GM21717 (cell line): ENCODE results near the gene OSR1.
"Not testable (repeated sequence)": the region's sequence is repeated elsewhere in the genome, so short reads cannot be mapped to it uniquely, and the experiment has no call there.

Source experiments
- ATAC-seq: cut with Tn5 transposase; IDR thresholded peaks from one replicate; pipeline ENCODE4 v1.9.1; 2021; ENCODE audit warnings: mild to moderate bottlenecking, moderate library complexity; ENCODE audit not compliant: unreplicated experiment

OSR1 gene

DNA sequence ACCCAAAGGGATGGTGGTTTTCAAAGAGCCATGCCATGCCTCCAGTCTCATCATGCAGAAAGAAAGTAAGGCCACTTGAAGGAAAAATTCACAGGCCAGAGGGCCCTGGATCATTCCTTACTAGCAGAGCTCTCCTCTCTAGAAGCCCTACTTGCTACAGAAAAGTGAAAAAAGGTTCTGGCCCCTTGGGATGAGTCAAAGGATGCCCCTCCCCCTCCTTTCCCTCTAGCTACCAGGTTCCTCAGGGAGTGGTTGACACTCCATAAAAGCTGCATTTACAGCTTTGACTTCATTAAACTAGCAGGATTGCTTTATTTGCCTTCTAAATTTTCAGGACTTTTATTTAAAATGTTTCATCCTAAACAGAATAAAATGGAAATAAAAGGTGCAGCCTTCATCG, 21.2 kb downstream of the OSR1 start:
- ATAC-seq, result no peak

DNA sequence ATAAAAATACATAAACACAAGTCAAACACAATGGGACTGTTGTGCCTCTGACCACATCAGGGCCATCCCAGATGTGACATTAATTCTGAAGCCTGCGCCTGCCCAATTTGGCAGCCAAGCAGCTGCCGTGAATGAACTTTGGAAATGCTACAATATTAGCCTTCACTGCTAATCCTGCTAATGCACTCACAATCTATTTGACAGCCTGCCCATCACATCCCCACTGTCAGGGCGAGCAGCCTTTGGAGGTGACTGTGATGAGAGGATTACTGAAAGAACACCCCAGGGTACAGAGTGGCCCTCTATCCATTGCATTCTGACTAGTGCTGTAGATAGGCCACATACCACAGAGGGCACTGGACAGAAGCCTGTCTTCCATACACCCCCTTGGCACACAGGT, 21.6 kb downstream of the OSR1 start:
- ATAC-seq, result no peak

DNA sequence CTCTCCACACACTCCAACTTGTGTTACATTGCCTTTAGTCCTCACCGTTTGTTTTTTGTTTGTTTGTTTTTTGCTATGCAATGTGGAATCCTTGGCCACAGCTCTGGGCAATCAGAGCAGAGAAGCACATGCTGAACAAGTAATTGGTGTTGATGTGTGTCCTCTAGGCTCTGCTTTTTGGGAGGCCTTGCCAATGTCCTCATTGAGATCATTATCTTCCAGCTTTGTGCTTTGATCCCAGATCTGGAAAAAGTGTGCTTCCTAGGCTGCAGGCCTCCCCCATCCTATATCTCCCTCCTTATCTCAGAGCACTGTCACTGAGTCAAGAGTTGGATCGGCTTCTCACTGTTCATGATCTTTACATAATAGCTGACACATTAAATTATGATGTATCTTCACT, 25.9 kb downstream of the OSR1 start:
- no peak for ATAC-seq

DNA sequence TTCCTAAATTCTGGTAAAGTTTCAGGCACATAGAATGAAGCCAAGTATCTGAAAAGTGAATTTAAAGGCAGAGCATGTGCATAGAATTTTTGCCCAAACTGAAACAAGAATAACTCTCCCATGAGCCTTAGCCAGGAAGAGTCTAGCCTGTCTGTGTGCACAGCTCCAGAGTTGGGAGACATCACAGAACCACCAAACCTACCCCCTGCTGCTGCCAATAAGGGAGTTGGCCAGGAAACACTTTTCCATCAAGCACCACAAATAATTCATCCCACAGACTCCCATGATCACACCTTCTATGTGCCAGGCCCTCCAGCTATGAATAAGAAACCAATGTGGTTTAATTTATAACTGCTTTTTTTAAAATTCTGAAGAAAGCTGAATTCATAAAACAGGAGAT, 27.0 kb downstream of the OSR1 start:
- ATAC-seq, result no peak

DNA sequence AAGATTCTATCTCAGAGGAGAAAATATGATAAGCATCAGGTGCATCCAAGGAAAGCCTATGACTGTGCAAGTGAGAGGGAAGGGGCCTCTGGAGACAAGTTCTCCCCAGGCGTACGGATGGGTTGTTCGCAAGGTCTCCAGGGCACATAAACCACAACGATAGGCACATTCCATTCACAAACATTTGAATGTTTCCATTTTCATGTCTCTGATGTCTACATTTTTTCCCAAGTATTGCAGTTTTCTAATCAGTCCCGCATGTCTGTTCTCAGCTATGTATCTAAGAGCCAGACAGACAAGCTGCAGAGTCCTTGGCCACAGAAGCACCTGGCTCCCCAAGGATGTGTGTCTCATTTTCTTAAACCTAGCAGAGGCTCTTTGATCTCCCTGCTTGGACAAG, 28.0 kb downstream of the OSR1 start:
- no peak for ATAC-seq

DNA sequence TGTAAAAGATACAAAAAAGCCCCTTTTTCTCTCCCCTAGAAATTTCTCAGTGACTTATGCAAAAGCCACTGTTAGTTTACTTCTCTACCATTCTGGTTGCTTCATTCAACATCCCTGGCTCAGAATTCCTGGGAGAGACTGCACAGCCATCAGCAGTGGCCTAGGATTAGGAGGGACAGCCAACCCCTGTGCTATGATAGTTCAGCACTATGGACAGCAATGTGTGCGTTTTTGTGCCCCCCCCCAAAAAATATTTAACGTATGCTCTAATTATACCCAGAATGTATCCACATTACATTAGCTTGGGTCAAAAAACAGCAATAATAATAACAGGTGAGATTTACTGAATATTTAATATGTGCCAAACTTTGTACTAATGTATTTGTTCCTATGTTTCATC, 29.0 kb downstream of the OSR1 start:
- no peak for ATAC-seq

DNA sequence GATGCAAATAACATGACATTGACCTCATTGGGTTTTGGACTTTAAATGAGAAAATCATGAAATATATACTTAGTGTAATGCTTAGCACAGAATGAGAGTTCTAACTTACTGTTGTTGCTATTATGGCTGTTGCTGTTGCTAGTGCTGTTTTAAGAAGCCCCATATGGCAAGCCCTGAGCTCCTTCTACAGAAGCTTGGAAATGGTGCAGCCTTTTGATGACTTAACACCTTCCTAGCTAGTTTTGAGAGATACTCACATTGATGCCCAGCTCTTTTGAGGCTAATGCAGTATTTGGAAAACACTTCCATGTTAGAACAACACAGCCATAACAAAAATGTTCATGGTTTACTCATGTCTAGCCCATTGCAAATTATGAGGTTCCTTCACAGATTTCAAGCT, 30.9 kb downstream of the OSR1 start:
- ATAC-seq, result no peak

DNA sequence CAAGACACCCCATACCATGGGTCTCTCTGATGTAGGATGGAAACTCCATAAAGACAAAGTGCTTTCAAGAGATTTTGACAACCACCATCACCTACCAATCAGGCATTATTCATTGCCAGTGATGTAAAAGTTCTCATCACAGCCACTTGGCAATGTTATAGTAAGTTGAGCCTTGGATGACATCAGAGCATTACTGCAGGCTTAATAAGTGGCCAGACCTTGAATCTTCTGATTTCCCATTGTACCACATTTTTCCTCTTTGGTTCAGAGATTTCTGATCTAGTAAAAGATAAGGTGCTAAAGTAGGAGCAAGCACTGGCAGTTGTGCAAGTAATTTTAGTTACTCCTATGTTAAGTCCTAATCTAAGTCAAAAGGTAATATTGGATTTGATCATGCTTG, 36.5 kb downstream of the OSR1 start:
- ATAC-seq, result no peak

DNA sequence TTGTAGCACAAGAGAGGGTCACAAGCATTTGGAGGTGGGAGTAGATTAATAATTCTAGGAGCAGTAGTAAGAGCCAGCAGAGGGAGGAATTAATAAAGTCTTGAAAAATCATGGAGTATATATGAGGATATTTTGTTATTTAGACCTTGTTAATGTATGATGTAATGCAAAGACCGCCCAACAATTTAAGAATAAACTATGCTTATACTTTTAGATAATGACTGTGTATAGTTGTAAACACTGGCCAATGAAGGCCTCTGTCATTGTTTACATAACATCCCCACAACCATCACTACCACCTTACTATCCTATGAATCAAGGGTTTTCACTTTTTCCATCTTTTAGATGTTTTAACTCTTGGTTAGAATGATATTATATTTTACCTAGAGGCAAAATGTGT, 37.6 kb downstream of the OSR1 start:
- no peak for ATAC-seq

DNA sequence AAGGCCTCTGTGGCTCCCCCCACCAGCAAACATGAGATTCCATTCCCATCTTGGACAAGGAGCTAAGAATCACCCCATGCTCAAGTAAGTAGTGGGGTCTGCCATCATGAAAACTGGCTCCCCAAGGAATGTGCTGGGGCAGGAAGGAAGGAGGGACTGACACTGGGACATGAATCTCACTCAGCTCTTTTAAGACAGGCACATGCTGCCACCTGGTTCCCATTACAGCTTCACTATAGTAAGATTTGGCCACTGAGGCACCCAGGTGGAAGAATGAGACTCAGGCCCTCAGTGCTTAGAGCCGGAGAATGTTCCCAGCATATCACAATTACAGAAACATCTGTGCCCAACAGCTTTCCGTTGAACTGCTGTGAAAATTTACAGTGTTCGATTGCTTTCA, 38.7 kb downstream of the OSR1 start:
- ATAC-seq, result no peak

DNA sequence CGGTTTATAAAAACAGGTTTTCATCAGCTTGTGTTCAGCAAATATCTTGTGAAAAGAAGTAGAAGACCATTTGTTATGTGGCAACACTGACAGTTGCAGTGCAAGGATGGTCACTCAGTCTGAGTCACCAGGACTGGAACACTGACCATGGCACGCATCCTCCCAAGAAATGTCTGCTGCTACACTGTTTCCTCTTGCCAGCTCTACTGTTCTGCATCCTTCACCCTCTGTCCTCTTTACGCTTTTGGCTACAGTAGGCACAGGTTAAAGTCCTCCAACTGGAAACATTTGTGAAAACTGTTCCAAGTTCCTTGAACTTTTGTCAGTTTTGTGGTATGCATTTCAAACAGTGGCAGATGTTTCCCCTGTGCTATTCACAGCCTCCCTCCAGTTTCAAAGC, 39.4 kb downstream of the OSR1 start:
- no peak for ATAC-seq

DNA sequence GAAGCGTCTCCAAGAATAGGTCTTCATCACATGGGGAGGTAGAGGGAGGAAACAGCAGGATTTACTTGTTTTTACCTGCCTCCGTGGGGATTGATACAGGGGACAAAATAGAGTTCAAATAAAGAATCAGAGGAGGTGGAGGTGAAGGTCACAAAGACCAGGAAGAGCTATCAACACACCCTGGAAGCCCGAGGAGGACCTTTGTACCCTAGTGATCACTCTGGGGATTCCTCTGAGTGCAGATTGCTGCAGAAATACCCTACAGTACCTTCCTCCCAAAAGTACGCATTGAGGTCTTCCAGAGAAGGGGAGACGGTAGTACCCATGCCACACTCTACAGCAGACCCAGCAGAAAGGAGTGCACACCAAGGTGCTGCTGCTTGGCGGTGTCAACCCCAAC, 44.9 kb downstream of the OSR1 start:
- no peak for ATAC-seq

DNA sequence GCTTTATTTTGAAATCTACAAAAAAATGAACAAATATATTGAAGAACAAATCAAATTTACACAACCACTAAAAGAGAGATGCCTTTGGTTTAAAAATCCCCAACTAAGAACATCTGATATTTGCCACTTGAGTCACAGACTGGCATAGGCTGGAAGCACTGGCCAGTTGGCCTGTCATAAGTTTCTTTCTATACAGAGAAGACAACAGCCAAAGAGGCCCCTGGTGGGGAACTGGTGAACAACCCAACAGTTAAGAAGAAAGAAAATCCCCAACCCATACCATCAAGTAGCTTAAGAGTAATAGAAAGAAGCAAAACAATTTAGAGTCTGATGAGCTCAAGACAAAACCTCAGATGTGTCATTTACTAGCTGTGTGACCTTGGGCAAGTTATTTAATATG, 45.5 kb downstream of the OSR1 start:
- ATAC-seq, result peak; percentile 59

DNA sequence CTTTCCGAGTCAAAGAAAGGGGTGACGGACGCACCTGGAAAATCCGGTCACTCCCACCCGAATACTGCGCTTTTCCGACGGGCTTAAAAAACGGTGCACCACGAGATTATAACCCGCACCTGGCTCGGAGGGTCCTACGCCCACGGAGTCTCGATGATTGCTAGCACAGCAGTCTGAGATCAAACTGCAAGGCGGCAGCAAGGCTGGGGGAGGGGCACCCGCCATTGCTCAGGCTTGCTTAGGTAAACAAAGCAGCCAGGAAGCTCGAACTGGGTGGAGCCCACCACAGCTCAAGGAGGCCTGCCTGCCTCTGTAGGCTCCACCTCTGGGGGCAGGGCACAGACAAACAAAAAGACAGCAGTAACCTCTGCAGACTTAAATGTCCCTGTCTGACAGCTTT, 52.4 kb downstream of the OSR1 start:
- ATAC-seq, result not testable (repeated sequence)

DNA sequence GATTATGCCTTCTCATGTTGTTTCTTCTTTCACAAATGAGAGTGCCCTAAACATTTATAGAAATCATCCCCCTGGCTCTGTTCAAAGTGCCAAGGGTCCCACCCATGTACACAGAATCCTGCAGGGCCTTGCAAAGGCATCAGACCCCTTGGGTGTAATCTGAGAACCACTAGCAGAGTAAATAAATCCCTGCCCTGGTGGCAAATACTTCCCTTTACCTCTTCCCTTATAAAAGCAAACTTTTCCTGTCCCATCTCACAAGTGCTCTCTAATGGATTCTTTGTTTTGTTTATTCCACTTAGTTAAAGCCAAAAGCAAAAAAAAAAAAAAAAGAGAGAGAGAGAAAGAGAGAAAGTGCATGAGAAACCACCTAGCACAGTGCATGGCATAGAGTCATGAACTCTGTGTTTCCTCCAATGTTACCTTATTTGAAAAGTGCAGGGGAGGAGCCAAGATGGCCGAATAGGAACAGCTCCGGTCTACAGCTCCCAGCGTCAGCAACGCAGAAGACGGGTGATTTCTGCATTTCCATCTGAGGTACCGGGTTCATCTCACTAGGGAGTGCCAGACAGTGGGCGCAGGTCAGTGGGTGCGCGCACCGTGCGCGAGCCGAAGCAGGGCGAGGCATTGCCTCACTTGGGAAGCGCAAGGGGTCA, 52.9 kb downstream of the OSR1 start:
- ATAC-seq, result not testable (repeated sequence)

DNA sequence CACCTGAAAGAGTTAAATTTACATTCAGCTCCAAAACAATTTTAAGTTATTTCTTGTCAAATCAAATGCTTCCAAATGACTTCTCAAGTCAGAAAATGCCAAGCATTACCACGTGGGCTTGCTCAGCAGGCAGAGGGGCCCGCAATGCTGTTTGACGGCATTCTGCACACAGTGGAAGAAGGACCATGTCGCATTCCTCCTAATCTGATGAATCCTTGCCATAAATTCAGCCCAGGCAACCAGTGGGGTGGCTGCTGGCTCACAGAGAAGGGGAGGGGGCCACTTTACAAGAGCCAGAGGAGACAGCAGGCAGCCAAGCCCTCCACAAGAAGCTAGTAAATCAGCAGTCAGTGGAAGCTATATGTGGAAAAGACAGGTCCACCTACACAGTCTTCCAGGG, 56.7 kb downstream of the OSR1 start:
- no peak for ATAC-seq
